ENCODE measurements around the gene PPFIA3. TPM values are rescaled to one million over a fixed set of nuclear protein-coding genes. Genes with fewer than 3 reads are reported as not detected.

The PPFIA3 gene
- total and polyA plus RNA-seq, 2 donors (not counting 1 experiment from before 2014, with no cell fraction given), result 0.62 to 1.3 TPM

- H2AFZ ChIP-seq (ENCODE audit: low read length), result no peak overlapping the region
Observed at GRCh38 chr19:49130325-49130724, 11.0 kb downstream of the PPFIA3 start.

GRCh38 chr19:49132974-49133609 is 13.7 kb downstream of the PPFIA3 start:
- Histone ChIP-seq H3K9me3 (ENCODE audit: control insufficient read depth, insufficient read depth, low read depth, low read length) (no peaks in the 10 kb centered on the region), H3K27ac (ENCODE audit: insufficient read depth, low read length) (no peak overlapping the region), H3K27me3 (ENCODE audit: control insufficient read depth, insufficient read depth, low read length) (no peaks in the 10 kb centered on the region), H3K9ac (ENCODE audit: insufficient read depth, low read length) (no peak overlapping the region), H3K79me2 (ENCODE audit: control insufficient read depth, insufficient read depth, low read length) (no peaks in the 10 kb centered on the region), H3K4me2 (ENCODE audit: extremely low read depth, insufficient read depth, low read length) (no peak overlapping the region), H4K20me1 (ENCODE audit: control insufficient read depth, extremely low read depth, insufficient read depth, low read length) (no peaks in the 10 kb centered on the region), H3K36me3 (ENCODE audit: control insufficient read depth, insufficient read depth, low read length) (no peaks in the 10 kb centered on the region), H3K4me1 (ENCODE audit: control insufficient read depth, extremely low read depth, insufficient read depth, low read length) (peaks cover 5% of the 10 kb centered on the region), H2AFZ (ENCODE audit: low read length) (no peak overlapping the region), H3K4me3 (replicated peaks in 1 of 4; ENCODE audit: control extremely low read depth in 1 of 4, insufficient read depth in 1 of 4, low read depth in 3 of 4, low read length in 4 of 4) (no peak overlapping the region)
- DNase-seq (ENCODE audit: low read depth in 2 of 2), result no peak
- TF ChIP-seq CTCF (conservative IDR thresholded peaks at IDR 0.05 in 1 of 2, IDR thresholded peaks at IDR 0.05 in 1 of 2; ENCODE audit: low read depth in 1 of 2, low read length in 2 of 2) (no peak), EZH2 (IDR thresholded peaks at IDR 0.05; ENCODE audit: low read length, missing control alignments) (no peak)

More at GRCh38 chr19:49130325-49130724, 11.0 kb downstream of the PPFIA3 start:
- H4K20me1 ChIP-seq (ENCODE audit: control insufficient read depth, extremely low read depth, insufficient read depth, low read length), result no peaks in the 10 kb centered on the region
- H3K79me2 ChIP-seq (ENCODE audit: control insufficient read depth, insufficient read depth, low read length), result no peaks in the 10 kb centered on the region
- H3K9me3 ChIP-seq (ENCODE audit: control insufficient read depth, insufficient read depth, low read depth, low read length), result no peaks in the 10 kb centered on the region
- no peaks in the 10 kb centered on the region for H3K4me1 ChIP-seq (ENCODE audit: control insufficient read depth, extremely low read depth, insufficient read depth, low read length)
- no peaks in the 10 kb centered on the region for H3K27me3 ChIP-seq (ENCODE audit: control insufficient read depth, insufficient read depth, low read length)
- no peak overlapping the region for H3K9ac ChIP-seq (ENCODE audit: insufficient read depth, low read length)
- H3K4me3 ChIP-seq (replicated peaks in 1 of 4; ENCODE audit: control extremely low read depth in 1 of 4, insufficient read depth in 1 of 4, low read depth in 3 of 4, low read length in 4 of 4), result no peak overlapping the region
- no peak for TF ChIP-seq CTCF (conservative IDR thresholded peaks at IDR 0.05 in 1 of 2, IDR thresholded peaks at IDR 0.05 in 1 of 2; ENCODE audit: low read depth in 1 of 2, low read length in 2 of 2)
- TF ChIP-seq EZH2 (IDR thresholded peaks at IDR 0.05; ENCODE audit: low read length, missing control alignments), result no peak
- DNase-seq (ENCODE audit: low read depth in 2 of 2), result no peak
- H3K27ac ChIP-seq (ENCODE audit: insufficient read depth, low read length), result no peak overlapping the region
- no peak overlapping the region for H3K4me2 ChIP-seq (ENCODE audit: extremely low read depth, insufficient read depth, low read length)
- no peaks in the 10 kb centered on the region for H3K36me3 ChIP-seq (ENCODE audit: control insufficient read depth, insufficient read depth, low read length)

GRCh38 chr19:49133621-49134454 is 14.5 kb downstream of the PPFIA3 start:
- no peaks in the 10 kb centered on the region for H4K20me1 ChIP-seq (ENCODE audit: control insufficient read depth, extremely low read depth, insufficient read depth, low read length)
- TF ChIP-seq CTCF (conservative IDR thresholded peaks at IDR 0.05 in 1 of 2, IDR thresholded peaks at IDR 0.05 in 1 of 2; ENCODE audit: low read depth in 1 of 2, low read length in 2 of 2) (peak in 1 of 2 donors; percentile 3), EZH2 (IDR thresholded peaks at IDR 0.05; ENCODE audit: low read length, missing control alignments) (no peak)
- no peak overlapping the region for H2AFZ ChIP-seq (ENCODE audit: low read length)
- H3K36me3 ChIP-seq (ENCODE audit: control insufficient read depth, insufficient read depth, low read length), result no peaks in the 10 kb centered on the region
- H3K9me3 ChIP-seq (ENCODE audit: control insufficient read depth, insufficient read depth, low read depth, low read length), result no peaks in the 10 kb centered on the region
- H3K9ac ChIP-seq (ENCODE audit: insufficient read depth, low read length), result no peak overlapping the region
- H3K27me3 ChIP-seq (ENCODE audit: control insufficient read depth, insufficient read depth, low read length), result no peaks in the 10 kb centered on the region
- H3K79me2 ChIP-seq (ENCODE audit: control insufficient read depth, insufficient read depth, low read length), result no peaks in the 10 kb centered on the region
- H3K4me2 ChIP-seq (ENCODE audit: extremely low read depth, insufficient read depth, low read length), result no peak overlapping the region
- H3K27ac ChIP-seq (ENCODE audit: insufficient read depth, low read length), result no peak overlapping the region
- peak overlapping the region in 2 of 4 experiments; percentile 25 to 26 for H3K4me3 ChIP-seq (replicated peaks in 1 of 4; ENCODE audit: control extremely low read depth in 1 of 4, insufficient read depth in 1 of 4, low read depth in 3 of 4, low read length in 4 of 4)
- DNase-seq (ENCODE audit: low read depth in 2 of 2), result peak; percentile 20 to 63
- peaks cover 5% of the 10 kb centered on the region for H3K4me1 ChIP-seq (ENCODE audit: control insufficient read depth, extremely low read depth, insufficient read depth, low read length)

Measured in fibroblast of lung (primary cell).